Right lobe of liver (tissue), 6 donors: ENCODE measurements around the gene FRMD4A. TPM values are rescaled to one million over a fixed set of nuclear protein-coding genes. Genes with fewer than 3 reads are reported as not detected.

ENCODE experiments used
- ATAC-seq, 4 donors: fragments of 200-7000 bp; cut with Tn5 transposase; one replicate each; pipeline ENCODE4 v1.9.1; 2020; ENCODE audit warnings: mild to moderate bottlenecking in 4 of 4, moderate library complexity in 4 of 4
- DNase-seq, 3 donors: peaks; one replicate each; pipeline ENCODE4 v3.0.0-alpha.2; 2020
- H3K27ac ChIP-seq, 3 donors: fragments of 200-600 bp; one replicate each; pipeline ENCODE4 v1.8.0; 2022
- H3K27me3 ChIP-seq, 2 donors: fragments of 200-600 bp; one replicate each; pipeline ENCODE4 v1.8.0; 2022
- H3K36me3 ChIP-seq, 4 donors: fragments of 200-600 bp; sonication (generic) in 1 of 4; one replicate each; pipeline versions ENCODE4 v1.5.1 to v1.8.0; 2017 to 2022; ENCODE audit warnings: control low read depth in 1 of 4
- H3K4me1 ChIP-seq, 4 donors: fragments of 200-600 bp; sonication (generic) in 1 of 4; one replicate each; pipeline versions ENCODE4 v1.5.1 to v1.8.0; 2017 to 2022; ENCODE audit warnings: control low read depth in 1 of 4
- H3K4me3 ChIP-seq, 3 donors: fragments of 200-600 bp; one replicate each; pipeline ENCODE4 v1.8.0; 2022
- H3K9me3 ChIP-seq, 4 donors: fragments of 200-600 bp; sonication (generic) in 1 of 4; one replicate each; pipeline versions ENCODE4 v1.5.1 to v1.8.0; 2017 to 2022; ENCODE audit warnings: control low read depth in 1 of 4
- CTCF ChIP-seq, 4 donors: fragments of 200-600 bp in 3 of 4; fragments of 450-650 bp in 1 of 4; IDR thresholded peaks; one replicate each; pipeline versions ENCODE4 v1.5.1 to v1.8.0; 2016 to 2022; ENCODE audit warnings: antibody characterized with exemption in 4 of 4, mild to moderate bottlenecking in 2 of 4
- POLR2A ChIP-seq: fragments of 450-650 bp; IDR thresholded peaks from one replicate; pipeline ENCODE4 v1.6.1; 2017; ENCODE audit warnings: antibody characterized with exemption, mild to moderate bottlenecking
- WGBS: methylation state at CpG from one replicate; pipeline ENCODE4 v1.1.6; 2018; ENCODE audit warnings: low coverage, low lambda C conversion rate; ENCODE audit not compliant: insufficient coverage; ENCODE audit errors: missing lambda C conversion rate; 5-methylcytosine and 5-hydroxymethylcytosine counted together
- intact Hi-C, 2 donors: fragments of 100-400 bp; cut with DNase I; formaldehyde crosslinking; loops; one replicate each; pipeline versions ENCODE4 v1.11.2 to v1.14.1; 2022
- total RNA-seq, 6 experiments: library from RNA; depleted of rRNA in 2 of 6; stranded (reverse); fragments of >200 nt in 2 of 6; fragmentation: NEBNext Ultra II Directional in 3 of 6; extraction: Animal tissue kit (Norgen Biotek cat#: 25700) in 3 of 6; gene quantifications; one replicate each; pipeline versions ENCODE4 v1.1.0 to v1.2.4, GENCODE V29; 2016 to 2023
- donor health status: DM: no; HTN: yes; CAD: no.
- donor health status: DM: no; HTN: no; CAD: no.
- donor health status: DM: no; HTN: no; CAD: no.
- donor health status: DM: no; HTN: yes; CAD: no.
- donor health status: DM: no; HTN: yes; CAD: no.

FRMD4A gene
- total RNA-seq, 6 experiments from 2014 or later, result 8.4 to 22.8 (median 13.3) TPM

- Histone ChIP-seq H3K9me3 (no peaks in the 10 kb centered on the region), H3K27me3 (no peaks in the 10 kb centered on the region), H3K4me3 (no peak overlapping the region), H3K36me3 (no peaks in the 10 kb centered on the region), H3K4me1 (no peaks in the 10 kb centered on the region), H3K27ac (peak overlapping the region in 1 of 3 donors; percentile 13)
- TF ChIP-seq POLR2A (peak; percentile 30), CTCF (IDR thresholded peaks at IDR 0.05) (no peak)
- intact Hi-C loops, result no loop called here
- DNase-seq (no peak), ATAC-seq (peak; percentile 36 to 65 (median 48))
- WGBS, result 57% methylated on average over 11 of the region's 15 CpGs
Observed at GRCh38 chr10:14024329-14025202, 306.2 kb downstream of the FRMD4A start.

- intact Hi-C loops, result no loop called here
- Histone ChIP-seq H3K27me3 (no peaks in the 10 kb centered on the region), H3K9me3 (no peaks in the 10 kb centered on the region), H3K36me3 (no peaks in the 10 kb centered on the region), H3K4me1 (no peaks in the 10 kb centered on the region), H3K27ac (no peak overlapping the region), H3K4me3 (no peak overlapping the region)
- ATAC-seq (peak in 3 of 4 donors; percentile 6 to 31 (median 28)), DNase-seq (no peak)
- 59% methylated on average over 7 of the region's 7 CpGs for WGBS
- TF ChIP-seq CTCF (IDR thresholded peaks at IDR 0.05), result no peak
- no peak for TF ChIP-seq POLR2A
Observed at GRCh38 chr10:14023673-14024328, 306.9 kb downstream of the FRMD4A start.

DNA sequence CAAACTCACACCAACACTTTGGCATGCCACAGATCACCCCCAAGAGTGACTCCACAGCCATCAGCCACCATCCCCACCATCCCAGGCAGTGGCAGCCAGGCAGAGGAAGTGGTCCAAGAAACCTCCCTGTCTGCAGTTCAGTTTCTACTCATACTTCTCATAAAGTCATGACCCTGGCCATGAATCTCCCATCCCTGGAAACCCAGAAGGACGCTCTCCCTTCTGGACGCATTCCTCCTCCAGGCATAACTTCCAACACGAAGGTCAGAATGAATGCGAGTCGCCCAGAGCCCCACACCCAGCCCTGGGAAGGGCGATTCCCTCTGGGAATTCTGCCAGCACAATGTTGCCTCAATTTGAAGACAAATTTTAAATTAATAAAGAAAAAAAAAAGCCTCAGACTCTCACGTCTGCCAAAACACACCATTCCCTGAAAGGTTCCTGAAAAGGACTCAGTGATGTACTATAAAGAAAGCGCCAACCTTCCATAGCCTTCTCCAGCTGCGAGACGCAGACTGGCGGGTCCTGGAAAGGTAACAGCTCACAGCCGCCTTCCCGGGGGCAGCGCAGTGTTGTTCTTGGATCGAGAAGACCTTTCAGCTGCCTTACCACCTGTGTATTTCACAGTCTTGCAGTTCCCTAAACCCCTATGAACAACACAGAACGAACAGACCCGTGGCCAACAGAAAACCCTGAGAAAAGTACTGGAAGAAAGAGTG, 307.6 kb downstream of the FRMD4A start:
- H3K27me3 ChIP-seq, result no peaks in the 10 kb centered on the region
- H3K4me1 ChIP-seq, result no peaks in the 10 kb centered on the region
- H3K36me3 ChIP-seq, result no peaks in the 10 kb centered on the region
- WGBS, result 65% methylated on average over 17 of the region's 17 CpGs
- no peak overlapping the region for H3K4me3 ChIP-seq
- TF ChIP-seq POLR2A, result no peak
- no peak for TF ChIP-seq CTCF (IDR thresholded peaks at IDR 0.05)
- no peak for DNase-seq
- intact Hi-C loops, result no loop called here
- peak in 1 of 4 donors; percentile 33 for ATAC-seq
- no peaks in the 10 kb centered on the region for H3K9me3 ChIP-seq
- no peak overlapping the region for H3K27ac ChIP-seq

- intact Hi-C loops, result no loop called here
- WGBS, result 53% methylated on average over 4 of the region's 4 CpGs
- ATAC-seq (peak in 2 of 4 donors; percentile 33 to 62), DNase-seq (no peak)
- no peaks in the 10 kb centered on the region for H3K9me3 ChIP-seq
- H3K36me3 ChIP-seq, result no peaks in the 10 kb centered on the region
- H3K4me1 ChIP-seq, result no peaks in the 10 kb centered on the region
- no peak overlapping the region for H3K27ac ChIP-seq
- no peaks in the 10 kb centered on the region for H3K27me3 ChIP-seq
- no peak overlapping the region for H3K4me3 ChIP-seq
- TF ChIP-seq POLR2A (no peak), CTCF (IDR thresholded peaks at IDR 0.05) (no peak)
Observed at GRCh38 chr10:14022052-14022451, 308.7 kb downstream of the FRMD4A start.
